GM10266 (cell line): ENCODE measurements around the gene IRAK1.

Experiments used
- DNase-seq: peaks from one replicate; pipeline ENCODE4 v3.0.0; 2012; ENCODE audit errors: extremely low spot score
- TF ChIP-seq, protein P1 (sequence below): IDR thresholded peaks from 2 replicates; pipeline ENCODE4 v1.5.1; 2012; ENCODE audit warnings: mild to moderate bottlenecking, low read depth; ENCODE audit not compliant: control insufficient read depth, insufficient read depth; ENCODE audit errors: missing control alignments

IRAK1 gene

DNA sequence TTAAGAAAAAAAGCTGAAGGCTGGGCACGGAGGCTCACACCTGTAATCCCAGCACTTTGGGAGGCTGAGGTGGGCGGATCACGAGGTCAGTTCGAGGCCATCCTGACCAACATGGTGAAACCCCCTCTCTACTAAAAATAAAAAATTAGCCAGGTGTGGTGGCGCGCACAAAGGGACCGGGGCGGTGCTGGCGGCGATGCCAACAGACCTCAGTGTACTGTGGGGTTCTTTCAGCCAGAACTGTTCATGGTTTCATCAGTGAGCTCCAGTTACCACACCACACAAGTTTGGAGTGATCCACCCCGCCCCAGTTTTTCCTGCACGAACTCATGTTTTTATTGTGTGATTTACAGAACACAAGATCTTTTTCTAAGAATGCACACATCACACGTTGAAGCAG, 21.2 kb upstream of the IRAK1 start:
- DNase-seq: no peak
- TF ChIP-seq, protein P1, sequence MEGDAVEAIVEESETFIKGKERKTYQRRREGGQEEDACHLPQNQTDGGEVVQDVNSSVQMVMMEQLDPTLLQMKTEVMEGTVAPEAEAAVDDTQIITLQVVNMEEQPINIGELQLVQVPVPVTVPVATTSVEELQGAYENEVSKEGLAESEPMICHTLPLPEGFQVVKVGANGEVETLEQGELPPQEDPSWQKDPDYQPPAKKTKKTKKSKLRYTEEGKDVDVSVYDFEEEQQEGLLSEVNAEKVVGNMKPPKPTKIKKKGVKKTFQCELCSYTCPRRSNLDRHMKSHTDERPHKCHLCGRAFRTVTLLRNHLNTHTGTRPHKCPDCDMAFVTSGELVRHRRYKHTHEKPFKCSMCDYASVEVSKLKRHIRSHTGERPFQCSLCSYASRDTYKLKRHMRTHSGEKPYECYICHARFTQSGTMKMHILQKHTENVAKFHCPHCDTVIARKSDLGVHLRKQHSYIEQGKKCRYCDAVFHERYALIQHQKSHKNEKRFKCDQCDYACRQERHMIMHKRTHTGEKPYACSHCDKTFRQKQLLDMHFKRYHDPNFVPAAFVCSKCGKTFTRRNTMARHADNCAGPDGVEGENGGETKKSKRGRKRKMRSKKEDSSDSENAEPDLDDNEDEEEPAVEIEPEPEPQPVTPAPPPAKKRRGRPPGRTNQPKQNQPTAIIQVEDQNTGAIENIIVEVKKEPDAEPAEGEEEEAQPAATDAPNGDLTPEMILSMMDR: no peak

DNA sequence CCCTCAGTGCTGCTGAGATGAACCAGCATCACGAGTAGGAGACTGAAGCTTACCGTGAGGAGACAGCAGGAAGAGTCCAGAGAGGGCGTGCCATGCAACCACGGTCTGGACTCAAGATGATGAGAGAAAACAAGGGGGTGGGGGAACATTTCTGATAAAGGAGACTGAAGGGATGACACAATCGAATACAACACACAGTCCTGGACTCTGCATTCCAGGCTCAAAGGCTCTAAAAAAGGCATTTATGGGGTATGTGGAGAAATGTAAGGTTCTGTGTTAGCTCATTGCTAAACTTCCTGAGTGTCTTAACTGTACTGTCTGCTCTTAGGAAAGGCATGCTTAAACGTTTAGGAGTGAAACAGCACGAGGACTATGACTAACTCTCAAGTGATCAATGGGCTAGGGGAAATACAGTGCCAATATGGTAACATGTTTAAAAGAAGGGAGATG, 20.6 kb upstream of the IRAK1 start:
- no peak for DNase-seq
- TF ChIP-seq, protein P1: no peak

DNA sequence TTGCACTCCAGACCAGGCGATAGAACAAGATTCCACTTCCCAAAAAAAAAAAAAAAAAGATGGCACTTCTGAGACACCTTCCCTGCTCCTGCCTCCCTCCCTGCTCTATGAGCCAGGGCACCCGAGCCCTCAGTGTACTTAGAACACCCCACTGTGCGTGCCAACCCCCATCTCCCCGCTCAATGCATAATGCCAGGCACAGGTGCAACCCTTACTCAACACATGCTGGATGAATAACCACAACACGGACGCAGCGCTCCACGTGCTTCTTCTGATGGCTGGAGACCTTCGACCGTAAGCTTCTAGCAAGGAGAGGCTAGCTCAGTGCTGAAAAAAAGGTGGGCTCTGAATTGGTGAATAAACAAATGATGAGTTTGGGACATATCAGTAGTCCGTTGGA, 19.9 kb upstream of the IRAK1 start:
- TF ChIP-seq, protein P1: no peak
- DNase-seq: no peak

- DNase-seq: no peak
- TF ChIP-seq, protein P1: no peak
Measured at GRCh38 chrX:154038656-154039055, 19.0 kb upstream of the IRAK1 start.

GRCh38 chrX:154037754-154038153, 18.1 kb upstream of the IRAK1 start:
- TF ChIP-seq, protein P1: no peak
- no peak for DNase-seq

- TF ChIP-seq, protein P1: no peak
- no peak for DNase-seq
Measured at GRCh38 chrX:154036513-154036912, 16.8 kb upstream of the IRAK1 start.

DNA sequence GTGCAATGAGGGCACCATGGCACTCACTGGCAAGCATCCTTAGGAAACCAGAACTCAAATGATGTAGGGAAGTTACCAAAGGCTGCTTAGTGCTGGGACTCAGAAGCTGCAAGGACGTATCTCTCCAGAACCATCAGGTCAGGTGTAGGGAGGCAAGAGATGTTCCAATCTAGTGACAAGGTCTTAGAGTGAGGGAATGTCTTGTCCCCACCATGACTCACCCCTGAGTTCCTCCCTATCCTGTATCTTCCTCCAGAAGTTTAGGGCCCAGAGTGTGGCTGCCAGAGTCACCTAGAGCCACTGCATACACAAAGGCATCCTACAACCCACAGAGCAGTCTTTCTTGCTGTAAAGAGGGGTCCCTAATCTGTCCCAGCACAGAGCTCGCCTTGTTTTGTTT, 14.1 kb upstream of the IRAK1 start:
- DNase-seq: no peak
- TF ChIP-seq, protein P1: no peak
